Keratinocyte (primary cell): ENCODE results near the gene TENM3. TPM values are rescaled to one million over a fixed set of nuclear protein-coding genes. Genes with fewer than 3 reads are reported as not detected.

Experiments used
- DNase-seq: peaks from one replicate; pipeline ENCODE4 v3.0.0-alpha.2; 2011; ENCODE audit warnings: low read depth, missing footprints, low spot score
- FAIRE-seq: peaks from 2 replicates; lab custom pipeline; 2011; peaks lifted over from hg19 to GRCh38; lab: Jason Lieb, UNC
- H2AFZ ChIP-seq: 2 replicates; pipeline ENCODE4 v1.6.0; 2012; ENCODE audit warnings: low read length, control low read depth, inconsistent platforms; ENCODE audit not compliant: control insufficient read depth
- H3K27ac ChIP-seq: 2 replicates; pipeline ENCODE4 v1.5.1; 2011; ENCODE audit warnings: low read length; ENCODE audit not compliant: control insufficient read depth, insufficient read depth
- H3K27me3 ChIP-seq: 3 replicates; pipeline ENCODE4 v1.6.0; 2011; ENCODE audit warnings: low read length; ENCODE audit not compliant: control insufficient read depth, insufficient read depth; ENCODE audit errors: extremely low read depth
- H3K36me3 ChIP-seq, 2 experiments: 2 replicates in 1 of 2; 3 replicates in 1 of 2; pipeline ENCODE4 v1.5.1; 2011; ENCODE audit warnings: low read length in 2 of 2, mild to moderate bottlenecking in 1 of 2; ENCODE audit not compliant: control insufficient read depth in 2 of 2, insufficient read depth in 2 of 2; ENCODE audit errors: extremely low read depth in 1 of 2
- H3K4me1 ChIP-seq: 3 replicates; pipeline ENCODE4 v1.5.1; 2011; ENCODE audit warnings: low read length; ENCODE audit not compliant: control insufficient read depth, insufficient read depth; ENCODE audit errors: extremely low read depth
- H3K4me2 ChIP-seq: 3 replicates; pipeline ENCODE4 v1.6.0; 2011; ENCODE audit warnings: low read depth, low read length; ENCODE audit not compliant: control insufficient read depth, insufficient read depth; ENCODE audit errors: extremely low read depth
- H3K4me3 ChIP-seq, 3 experiments: fragments of 200-600 bp in 1 of 3; sonication (generic) in 1 of 3; 2 replicates in 2 of 3; 3 replicates in 1 of 3; pipeline ENCODE4 v1.5.1; 2011 to 2016; ENCODE audit warnings: low read length in 3 of 3, mild to moderate bottlenecking in 3 of 3, control low read depth in 2 of 3, inconsistent platforms in 1 of 3, low read depth in 1 of 3, mixed read lengths in 1 of 3, mixed run types in 1 of 3, moderate library complexity in 1 of 3; ENCODE audit not compliant: control insufficient read depth in 2 of 3, insufficient read depth in 2 of 3; ENCODE audit errors: extremely low read depth in 1 of 3
- H3K79me2 ChIP-seq: 2 replicates; pipeline ENCODE4 v1.6.0; 2012; ENCODE audit warnings: low read length; ENCODE audit not compliant: control insufficient read depth, insufficient read depth
- H3K9ac ChIP-seq: 3 replicates; pipeline ENCODE4 v1.6.0; 2011; ENCODE audit warnings: low read length; ENCODE audit not compliant: control insufficient read depth, insufficient read depth; ENCODE audit errors: extremely low read depth
- H3K9me1 ChIP-seq: 3 replicates; pipeline ENCODE4 v1.6.0; 2011; ENCODE audit warnings: low read length; ENCODE audit not compliant: control insufficient read depth, insufficient read depth; ENCODE audit errors: extremely low read depth
- H3K9me3 ChIP-seq: 2 replicates; pipeline ENCODE4 v1.5.1; 2012; ENCODE audit warnings: low read depth, low read length; ENCODE audit not compliant: control insufficient read depth
- H4K20me1 ChIP-seq: 3 replicates; pipeline ENCODE4 v1.6.0; 2011; ENCODE audit warnings: low read length; ENCODE audit not compliant: control insufficient read depth, insufficient read depth; ENCODE audit errors: extremely low read depth
- CTCF ChIP-seq, 3 experiments: IDR thresholded peaks in 1 of 3; conservative IDR thresholded peaks in 1 of 3; optimal IDR thresholded peaks in 1 of 3; 2 replicates in 2 of 3; 3 replicates in 1 of 3; pipeline versions ENCODE3 to v1.5.1; 2011; ENCODE audit warnings: low read length in 3 of 3, mild to moderate bottlenecking in 3 of 3, moderate library complexity in 2 of 3, control low read depth in 1 of 3, inconsistent platforms in 1 of 3; ENCODE audit not compliant: insufficient read depth in 2 of 3; ENCODE audit errors: extremely low read depth in 1 of 3
- EZH2 ChIP-seq: IDR thresholded peaks from one replicate; pipeline ENCODE4 v1.6.1; 2012; ENCODE audit warnings: inconsistent platforms, mild to moderate bottlenecking, low read length, moderate library complexity
- dilution Hi-C: fragments of 300-500 bp; cut with MboI; formaldehyde crosslinking; loops from one replicate; pipeline ENCODE4 v1.7.0; 2020; ENCODE audit warnings: low sequenced_read_pairs; ENCODE audit not compliant: extremely low pct_ligation_motif_present
- polyA plus RNA-seq, 5 experiments: library from polyadenylated mRNA; depleted of rRNA in 3 of 5; stranded (reverse) in 3 of 5; stranded (forward) in 1 of 5; unstranded in 1 of 5; fragments of >200 nt; gene quantifications; 1 replicate in 1 of 5; 2 replicates in 3 of 5; 3 replicates in 1 of 5; pipeline versions ENCODE4 v1.2.1 to v1.2.3, GENCODE V29; 2011 to 2012; ENCODE audit warnings: missing spikeins in 2 of 5, low read depth in 1 of 5, low replicate concordance in 1 of 5

TENM3 gene
- polyA plus RNA-seq, 1 donor (not counting 4 experiments of a cell fraction or from before 2014, with no cell fraction given) = 17.0 TPM

- DNase-seq (no peak), FAIRE-seq (no peak)
- Histone ChIP-seq H3K36me3 (peaks cover 2 to 3% of the 10 kb centered on the region in 2 experiments), H2AFZ (no peak overlapping the region), H3K9me1 (no peaks in the 10 kb centered on the region), H3K9ac (no peak overlapping the region), H3K27ac (no peak overlapping the region), H4K20me1 (no peaks in the 10 kb centered on the region), H3K4me3 (no peak overlapping the region), H3K9me3 (no peaks in the 10 kb centered on the region), H3K4me2 (no peak overlapping the region), H3K79me2 (no peaks in the 10 kb centered on the region), H3K27me3 (no peaks in the 10 kb centered on the region), H3K4me1 (no peaks in the 10 kb centered on the region)
- TF ChIP-seq EZH2 (no peak), CTCF (optimal IDR thresholded peaks at IDR 0.05 in 1 of 3, IDR thresholded peaks at IDR 0.05 in 1 of 3, conservative IDR thresholded peaks at IDR 0.05 in 1 of 3; ENCODE audit: extremely low read depth in 1 of 3, insufficient read depth in 2 of 3, low read length in 3 of 3) (no peak)
- dilution Hi-C loops = no loop called here
Observed at GRCh38 chr4:182688081-182688480, 444.9 kb downstream of the TENM3 start.

- H3K9ac ChIP-seq = no peak overlapping the region
- no peaks in the 10 kb centered on the region for H3K9me3 ChIP-seq
- no peaks in the 10 kb centered on the region for H4K20me1 ChIP-seq
- H2AFZ ChIP-seq = no peak overlapping the region
- no peak for DNase-seq
- no peaks in the 10 kb centered on the region for H3K27me3 ChIP-seq
- no peaks in the 10 kb centered on the region for H3K4me1 ChIP-seq
- no peaks in the 10 kb centered on the region for H3K79me2 ChIP-seq
- dilution Hi-C loops = no loop called here
- H3K4me3 ChIP-seq = no peak overlapping the region
- FAIRE-seq = no peak
- H3K4me2 ChIP-seq = no peak overlapping the region
- no peak for TF ChIP-seq EZH2
- TF ChIP-seq CTCF (optimal IDR thresholded peaks at IDR 0.05 in 1 of 3, IDR thresholded peaks at IDR 0.05 in 1 of 3, conservative IDR thresholded peaks at IDR 0.05 in 1 of 3; ENCODE audit: extremely low read depth in 1 of 3, insufficient read depth in 2 of 3, low read length in 3 of 3) = no peak
- H3K36me3 ChIP-seq = peaks cover 0 to 6% of the 10 kb centered on the region in 2 experiments
- H3K27ac ChIP-seq = no peak overlapping the region
- H3K9me1 ChIP-seq = no peaks in the 10 kb centered on the region
Observed at GRCh38 chr4:182694551-182694950, 451.3 kb downstream of the TENM3 start.
